H1 (cell line): ENCODE measurements around the gene MTTP. TPM values are rescaled to one million over a fixed set of nuclear protein-coding genes. Genes with fewer than 3 reads are reported as not detected.

Experiments
- CTCF ChIA-PET: fragments of 300-600 bp; sonication (Branson Sonifier 250); formaldehyde crosslinking; loops from one replicate; lab custom pipeline; 2021; ENCODE audit not compliant: partially characterized antibody; lab: Charles Lee
- POLR2A ChIA-PET: fragments of 300-600 bp; sonication (Branson Sonifier 250); formaldehyde crosslinking; loops from one replicate; lab custom pipeline; 2021; ENCODE audit warnings: inconsistent platforms; ENCODE audit not compliant: partially characterized antibody; lab: Charles Lee
- DNase-seq, 2 experiments: peaks; one replicate each; pipeline versions ENCODE4 v3.0.0 to v3.0.0-alpha.2; 2010 to 2022; ENCODE audit warnings: low spot score in 2 of 2, low read depth in 1 of 2, mixed read lengths in 1 of 2
- FAIRE-seq: peaks from 2 replicates; lab custom pipeline; 2011; peaks lifted over from hg19 to GRCh38; lab: Jason Lieb, UNC
- H2AFZ ChIP-seq: 2 replicates; pipeline ENCODE4 v1.8.1; 2012; ENCODE audit warnings: low read length, inconsistent platforms
- H2AK5ac ChIP-seq: 2 replicates; pipeline ENCODE4 v1.6.1; 2013; ENCODE audit warnings: low read depth, low read length
- H2BK120ac ChIP-seq: replicated peaks from 2 replicates; pipeline ENCODE3; 2013; ENCODE audit warnings: low read depth, low read length, inconsistent platforms
- H2BK12ac ChIP-seq: 2 replicates; pipeline ENCODE4 v1.6.1; 2013; ENCODE audit warnings: low read depth, low read length
- H2BK15ac ChIP-seq: 2 replicates; pipeline ENCODE4 v1.6.1; 2013; ENCODE audit warnings: low read length
- H2BK20ac ChIP-seq: 2 replicates; pipeline ENCODE4 v1.6.1; 2013; ENCODE audit warnings: low read length
- H2BK5ac ChIP-seq: 2 replicates; pipeline ENCODE4 v1.6.1; 2013; ENCODE audit warnings: low read depth, low read length
- H3K14ac ChIP-seq: 2 replicates; pipeline ENCODE4 v1.6.1; 2013; ENCODE audit warnings: inconsistent platforms; ENCODE audit not compliant: insufficient read length
- H3K18ac ChIP-seq: 2 replicates; pipeline ENCODE4 v1.6.1; 2013; ENCODE audit warnings: low read length; ENCODE audit errors: extremely low read depth
- H3K23ac ChIP-seq: 2 replicates; pipeline ENCODE4 v1.6.1; 2013; ENCODE audit warnings: inconsistent platforms; ENCODE audit not compliant: insufficient read length
- H3K23me2 ChIP-seq: 2 replicates; pipeline ENCODE4 v1.6.1; 2013; ENCODE audit warnings: low read depth, low read length
- H3K27ac ChIP-seq: 2 replicates; pipeline ENCODE4 v1.6.1; 2011; ENCODE audit warnings: low read depth, low read length, inconsistent platforms
- H3K27me3 ChIP-seq, 4 experiments: replicated peaks in 1 of 4; 1 replicate in 1 of 4; 2 replicates in 3 of 4; pipeline versions ENCODE4 v1.6.1 to v1.8.1; 2011 to 2013; ENCODE audit warnings: low read length in 3 of 4, mild to moderate bottlenecking in 3 of 4, inconsistent platforms in 2 of 4, mixed read lengths in 2 of 4, moderate library complexity in 1 of 4; ENCODE audit not compliant: control insufficient read depth in 3 of 4, insufficient read depth in 3 of 4; ENCODE audit errors: extremely low read depth in 1 of 4
- H3K36me3 ChIP-seq, 4 experiments: 2 replicates each; pipeline versions ENCODE4 v1.6.1 to v1.8.1; 2011 to 2013; ENCODE audit warnings: mild to moderate bottlenecking in 4 of 4, low read length in 3 of 4, moderate library complexity in 2 of 4, control low read depth in 1 of 4, inconsistent platforms in 1 of 4; ENCODE audit not compliant: insufficient read depth in 4 of 4, control insufficient read depth in 2 of 4
- H3K4ac ChIP-seq: replicated peaks from 2 replicates; pipeline ENCODE3; 2013; ENCODE audit warnings: low read length, low read depth, mixed read lengths, inconsistent platforms; ENCODE audit not compliant: insufficient read length
- H3K4me1 ChIP-seq, 4 experiments: replicated peaks in 1 of 4; 1 replicate in 1 of 4; 2 replicates in 3 of 4; pipeline versions ENCODE4 v1.6.1 to v1.8.1; 2011 to 2013; ENCODE audit warnings: low read length in 3 of 4, inconsistent platforms in 2 of 4, mixed read lengths in 1 of 4; ENCODE audit not compliant: insufficient read depth in 4 of 4, control insufficient read depth in 3 of 4
- H3K4me2 ChIP-seq, 2 experiments: 2 replicates each; pipeline versions ENCODE4 v1.6.1 to v1.8.1; 2011 to 2013; ENCODE audit warnings: low read depth in 2 of 2, low read length in 2 of 2, control low read depth in 1 of 2, inconsistent platforms in 1 of 2, mild to moderate bottlenecking in 1 of 2; ENCODE audit not compliant: insufficient read depth in 1 of 2
- H3K4me3 ChIP-seq, 4 experiments: fragments of 200-600, 300-600 bp in 1 of 4; sonication (generic), shearing (Covaris generic), sonication (Bioruptor Twin) in 1 of 4; 2 replicates each; pipeline versions ENCODE4 v1.5.1 to v1.8.1; 2011 to 2016; ENCODE audit warnings: low read length in 4 of 4, low read depth in 3 of 4, control low read depth in 2 of 4, inconsistent platforms in 2 of 4, mild to moderate bottlenecking in 2 of 4, mixed read lengths in 1 of 4, moderate library complexity in 1 of 4; ENCODE audit not compliant: insufficient read depth in 2 of 4; ENCODE audit errors: extremely low read depth in 1 of 4
- H3K56ac ChIP-seq: replicated peaks from 2 replicates; pipeline ENCODE3; 2013; ENCODE audit warnings: low read depth, mild to moderate bottlenecking, mixed read lengths, low read length, inconsistent platforms; ENCODE audit not compliant: insufficient read length
- H3K79me1 ChIP-seq: 2 replicates; pipeline ENCODE4 v1.6.1; 2013; ENCODE audit warnings: low read depth, low read length, control low read depth
- H3K79me2 ChIP-seq, 2 experiments: 2 replicates each; pipeline versions ENCODE4 v1.6.1 to v1.8.1; 2012 to 2013; ENCODE audit warnings: low read length in 2 of 2, mild to moderate bottlenecking in 2 of 2, inconsistent platforms in 1 of 2; ENCODE audit not compliant: insufficient read depth in 2 of 2, control insufficient read depth in 1 of 2
- H3K9ac ChIP-seq, 4 experiments: replicated peaks in 1 of 4; 1 replicate in 1 of 4; 2 replicates in 3 of 4; pipeline versions ENCODE4 v1.6.1 to v1.8.1; 2011 to 2013; ENCODE audit warnings: low read depth in 3 of 4, low read length in 3 of 4, control low read depth in 2 of 4, mild to moderate bottlenecking in 2 of 4, moderate library complexity in 2 of 4, inconsistent platforms in 1 of 4; ENCODE audit errors: extremely low read depth in 1 of 4
- H3K9me3 ChIP-seq, 2 experiments: 2 replicates each; pipeline versions ENCODE4 v1.6.1 to v1.8.1; 2012 to 2013; ENCODE audit warnings: mild to moderate bottlenecking in 2 of 2, moderate library complexity in 2 of 2, control low read depth in 1 of 2, inconsistent platforms in 1 of 2, low read depth in 1 of 2, low read length in 1 of 2, mixed read lengths in 1 of 2; ENCODE audit not compliant: insufficient read depth in 2 of 2
- H4K20me1 ChIP-seq, 2 experiments: replicated peaks in 1 of 2; 2 replicates each; pipeline versions ENCODE3 to v1.8.1; 2011 to 2013; ENCODE audit warnings: inconsistent platforms in 2 of 2, low read length in 2 of 2, mild to moderate bottlenecking in 1 of 2; ENCODE audit not compliant: insufficient read depth in 2 of 2, control insufficient read depth in 1 of 2
- H4K5ac ChIP-seq: 2 replicates; pipeline ENCODE4 v1.6.1; 2013; ENCODE audit warnings: low read length, low read depth, mixed read lengths, inconsistent platforms; ENCODE audit not compliant: insufficient read length
- H4K8ac ChIP-seq: 2 replicates; pipeline ENCODE4 v1.8.0; 2013; ENCODE audit warnings: mild to moderate bottlenecking, moderate library complexity, low read length, inconsistent platforms; ENCODE audit not compliant: insufficient read depth; ENCODE audit errors: extremely low read depth
- H4K91ac ChIP-seq: replicated peaks from 2 replicates; pipeline ENCODE3; 2013; ENCODE audit warnings: low read length, mixed read lengths, inconsistent platforms; ENCODE audit not compliant: insufficient read length
- ATF2 ChIP-seq: IDR thresholded peaks from 2 replicates; pipeline ENCODE4 v1.6.1; 2012; ENCODE audit warnings: low read length, inconsistent platforms
- CEBPB ChIP-seq: IDR thresholded peaks from 2 replicates; pipeline ENCODE4 v1.6.1; 2012; ENCODE audit warnings: low read depth, low read length
- CREB1 ChIP-seq: IDR thresholded peaks from 2 replicates; pipeline ENCODE4 v1.6.1; 2012; ENCODE audit warnings: inconsistent platforms
- EGR1 ChIP-seq: IDR thresholded peaks from 2 replicates; pipeline ENCODE4 v1.6.1; 2011; ENCODE audit warnings: low read depth, low read length, borderline replicate concordance
- EZH2 ChIP-seq: fragments of 200-600 bp; sonication (generic); IDR thresholded peaks from 2 replicates; pipeline ENCODE4 v1.7.1; 2012; ENCODE audit warnings: low read depth, mild to moderate bottlenecking, moderate library complexity, low read length, inconsistent platforms; ENCODE audit not compliant: severe bottlenecking
- MAFK ChIP-seq: IDR thresholded peaks from 2 replicates; pipeline ENCODE4 v1.6.1; 2012; ENCODE audit warnings: low read depth, mild to moderate bottlenecking, improper control_type of control experiment, low read length
- MAX ChIP-seq: IDR thresholded peaks from 2 replicates; pipeline ENCODE4 v1.6.1; 2012; ENCODE audit warnings: inconsistent platforms
- POU5F1 ChIP-seq: IDR thresholded peaks from 2 replicates; pipeline ENCODE4 v1.6.1; 2011; ENCODE audit warnings: low read depth, mild to moderate bottlenecking, low read length, moderate library complexity
- RXRA ChIP-seq: IDR thresholded peaks from 2 replicates; pipeline ENCODE4 v1.6.1; 2011; ENCODE audit warnings: low read depth, mild to moderate bottlenecking, low read length, moderate library complexity; ENCODE audit not compliant: insufficient read depth
- SIN3A ChIP-seq, 2 experiments: IDR thresholded peaks in 1 of 2; conservative IDR thresholded peaks in 1 of 2; 2 replicates each; pipeline ENCODE4 v1.6.1; 2011 to 2012; ENCODE audit warnings: low read length in 2 of 2, improper control_type of control experiment in 1 of 2, low read depth in 1 of 2, mild to moderate bottlenecking in 1 of 2
- TBP ChIP-seq: IDR thresholded peaks from 2 replicates; pipeline ENCODE4 v1.6.1; 2011; ENCODE audit warnings: low read depth, low read length, improper control_type of control experiment
- TCF12 ChIP-seq: IDR thresholded peaks from 2 replicates; pipeline ENCODE4 v1.6.1; 2011; ENCODE audit warnings: low read depth, mild to moderate bottlenecking, low read length
- TEAD4 ChIP-seq: IDR thresholded peaks from 2 replicates; pipeline ENCODE4 v1.6.1; 2012; ENCODE audit warnings: low read depth, low read length, inconsistent platforms, mixed read lengths
- WGBS, 2 experiments: shearing (Covaris generic) in 1 of 2; methylation state at CpG; one replicate each; pipeline versions ENCODE4 v1.1.6 to v1.1.7; 2013 to 2015; ENCODE audit warnings: low lambda C conversion rate in 2 of 2, mixed read lengths in 2 of 2, inconsistent platforms in 1 of 2, low coverage in 1 of 2, missing lambda C conversion rate in 1 of 2; ENCODE audit not compliant: insufficient replicate concordance in 2 of 2, insufficient coverage in 1 of 2, insufficient read length in 1 of 2; ENCODE audit errors: extremely low coverage in 1 of 2, missing lambda C conversion rate in 1 of 2; 5-methylcytosine and 5-hydroxymethylcytosine counted together
- polyA plus RNA-seq, 7 experiments: library from polyadenylated mRNA; depleted of rRNA in 3 of 7; stranded (reverse) in 5 of 7; unstranded in 2 of 7; fragments of >200 nt in 5 of 7; fragments of 200-250 nt in 2 of 7; gene quantifications; 1 replicate in 5 of 7; 2 replicates in 1 of 7; 4 replicates in 1 of 7; pipeline versions ENCODE4 v1.2.1 to v1.2.3, GENCODE V29; 2011 to 2013; ENCODE audit warnings: missing spikeins in 2 of 7, mixed read lengths in 2 of 7
- total RNA-seq: library from RNA; stranded (reverse); fragmentation: NEBNext Ultra II Directional; extraction: Animal tissue kit (Norgen Biotek cat#: 25700); gene quantifications from 2 replicates; pipeline ENCODE4 v1.2.1, GENCODE V29; 2021

The MTTP gene
- total and polyA plus RNA-seq, 2 of the 8 experiments (the other 6 are each of a cell fraction or from before 2014, with no cell fraction given) = 0.12 to 0.26 TPM

- Histone ChIP-seq H2BK5ac (no peak overlapping the region), H3K27ac (no peak overlapping the region), H4K8ac (no peak overlapping the region), H4K5ac (no peak overlapping the region), H3K4me3 (no peak overlapping the region), H3K4me2 (no peak overlapping the region), H2BK120ac (no peak overlapping the region), H3K9me3 (no peaks in the 10 kb centered on the region), H4K20me1 (no peaks in the 10 kb centered on the region), H3K4ac (no peak overlapping the region), H3K56ac (no peak overlapping the region), H3K18ac (no peak overlapping the region), H3K79me2 (no peaks in the 10 kb centered on the region), H2BK20ac (no peak overlapping the region), H3K36me3 (no peaks in the 10 kb centered on the region), H2BK12ac (no peak overlapping the region)
- POLR2A ChIA-PET = no interaction called here
- TF ChIP-seq MAX (no peak), EZH2 (no peak), MAFK (no peak), TBP (no peak), TEAD4 (no peak), ATF2 (no peak), EGR1 (no peak), TCF12 (no peak), RXRA (no peak), POU5F1 (no peak), CEBPB (no peak), CREB1 (no peak), SIN3A (conservative IDR thresholded peaks at IDR 0.05 in 1 of 2, IDR thresholded peaks at IDR 0.05 in 1 of 2; ENCODE audit: low read depth in 1 of 2, low read length in 2 of 2) (no peak)
- TF ChIP-seq, all 59 proteins: peak for 0
- Histone ChIP-seq H3K9ac (no peak overlapping the region), H3K27me3 (no peaks in the 10 kb centered on the region), H2AK5ac (no peak overlapping the region), H4K91ac (no peak overlapping the region), H2AFZ (no peak overlapping the region), H3K23ac (no peak overlapping the region), H3K14ac (no peak overlapping the region), H3K4me1 (peaks cover 0 to 8% (median 5%) of the 10 kb centered on the region in 4 experiments; a peak in 3 of 7 replicates), H3K23me2 (no peaks in the 10 kb centered on the region; the same call in 1 of the 2 replicates), H3K79me1 (no peaks in the 10 kb centered on the region), H2BK15ac (no peak overlapping the region)
- DNase-seq (no peak), FAIRE-seq (no peak)
- 100% methylated on average over 1 of the region's 1 CpG; no CpG with 5 or more reads in 1 of the 2 experiments for WGBS, 2 experiments
- CTCF ChIA-PET = no interaction called here
Measured at GRCh38 chr4:99628040-99628439, 53.4 kb downstream of the MTTP start.
